PC-3 (cell line): ENCODE results near the gene HHAT. TPM values are rescaled to one million over a fixed set of nuclear protein-coding genes. Genes with fewer than 3 reads are reported as not detected.

Experiments
- ATAC-seq: fragments of 200-7000 bp; cut with Tn5 transposase; 2 replicates; pipeline ENCODE4 v1.9.1; 2020; ENCODE audit warnings: mild to moderate bottlenecking, moderate library complexity
- BruUV-seq: library from RNA; stranded (reverse); fragments of 400-500 nt; replicated peaks from 2 replicates; lab custom pipeline; 2021; lab: Mats Ljungman, UMichigan
- CTCF ChIA-PET: fragments of 300-600 bp; sonication (Branson Sonifier 250); formaldehyde crosslinking; loops from one replicate; lab custom pipeline; 2022; ENCODE audit warnings: antibody characterized with exemption; lab: Charles Lee
- POLR2A ChIA-PET: fragments of 300-600 bp; sonication (Branson Sonifier 250); formaldehyde crosslinking; loops from one replicate; lab custom pipeline; 2022; ENCODE audit warnings: antibody characterized with exemption; ENCODE audit not compliant: unreplicated experiment; lab: Charles Lee
- DNase-seq: peaks from one replicate; pipeline ENCODE4 v3.0.0-alpha.2; 2015
- H2AFZ ChIP-seq: fragments of 300-600 bp; sonication (generic); 2 replicates; pipeline ENCODE4 v1.6.0; 2016; ENCODE audit warnings: antibody characterized with exemption, low read length
- H3F3A ChIP-seq: fragments of 300-600 bp; sonication (generic); one replicate; pipeline ENCODE4 v1.6.0; 2017; ENCODE audit warnings: antibody characterized with exemption, low read length, control low read depth, mild to moderate bottlenecking; ENCODE audit not compliant: unreplicated experiment
- H3K27ac ChIP-seq: fragments of 300-600 bp; sonication (generic); 2 replicates; pipeline ENCODE4 v1.5.1; 2016; ENCODE audit warnings: mild to moderate bottlenecking, low read length
- H3K27me3 ChIP-seq: fragments of 300-600 bp; sonication (generic); 2 replicates; pipeline ENCODE4 v1.6.1; 2016; ENCODE audit warnings: low read length, mixed read lengths
- H3K36me3 ChIP-seq: fragments of 300-600 bp; sonication (generic); 2 replicates; pipeline ENCODE4 v1.6.1; 2016; ENCODE audit warnings: low read depth, mixed run types, low read length, mixed read lengths
- H3K4me1 ChIP-seq: fragments of 300-600 bp; sonication (generic); 2 replicates; pipeline ENCODE4 v1.5.1; 2016; ENCODE audit warnings: low read length; ENCODE audit not compliant: insufficient read depth
- H3K4me2 ChIP-seq: fragments of 300-600 bp; sonication (generic); 2 replicates; pipeline ENCODE4 v1.6.0; 2016; ENCODE audit warnings: low read length
- H3K4me3 ChIP-seq: fragments of 300-600 bp; sonication (generic); 2 replicates; pipeline ENCODE4 v1.5.1; 2016; ENCODE audit warnings: mild to moderate bottlenecking, low read length, mixed read lengths
- H3K79me2 ChIP-seq: fragments of 300-600 bp; sonication (generic); 2 replicates; pipeline ENCODE4 v1.6.1; 2017; ENCODE audit warnings: low read length, mixed read lengths
- H3K9ac ChIP-seq: fragments of 300-600 bp; sonication (generic); 2 replicates; pipeline ENCODE4 v1.6.0; 2016; ENCODE audit warnings: mild to moderate bottlenecking, low read length
- H3K9me2 ChIP-seq: fragments of 300-600 bp; sonication (generic); replicated peaks from 2 replicates; pipeline ENCODE4 v1.6.1; 2016; ENCODE audit warnings: mixed run types, low read length, mixed read lengths
- H3K9me3 ChIP-seq: fragments of 300-600 bp; sonication (generic); 2 replicates; pipeline ENCODE4 v1.6.1; 2016; ENCODE audit warnings: low read length, mixed read lengths
- H4K20me1 ChIP-seq: fragments of 300-600 bp; sonication (generic); 2 replicates; pipeline ENCODE4 v1.6.1; 2016; ENCODE audit warnings: low read length, mixed read lengths
- CTCF ChIP-seq: fragments of 300-600 bp; sonication (generic); conservative IDR thresholded peaks from 2 replicates; pipeline ENCODE4 v1.5.1; 2017; ENCODE audit warnings: antibody characterized with exemption, low read depth, mild to moderate bottlenecking, low read length
- EZH2 ChIP-seq: fragments of 300-600 bp; sonication (generic); IDR thresholded peaks from one replicate; pipeline ENCODE4 v1.6.1; 2017; ENCODE audit warnings: antibody characterized with exemption, mild to moderate bottlenecking, low read length; ENCODE audit not compliant: unreplicated experiment
- EZH2phosphoT487 ChIP-seq: fragments of 300-600 bp; sonication (generic); IDR thresholded peaks from 2 replicates; pipeline ENCODE4 v1.6.1; 2018; ENCODE audit warnings: mild to moderate bottlenecking, antibody characterized with exemption, low read length, borderline replicate concordance
- intact Hi-C: fragments of 100-400 bp; cut with micrococcal nuclease; formaldehyde crosslinking; loops from 2 replicates; pipeline ENCODE4 v1.9.0; 2023
- total RNA-seq: library from RNA; depleted of rRNA; stranded (reverse); fragments of >200 nt; gene quantifications from 2 replicates; pipeline ENCODE4 v1.2.3, GENCODE V29; 2014

The HHAT gene
- total RNA-seq, 1 experiment from 2014 or later = 3.4 TPM

DNA sequence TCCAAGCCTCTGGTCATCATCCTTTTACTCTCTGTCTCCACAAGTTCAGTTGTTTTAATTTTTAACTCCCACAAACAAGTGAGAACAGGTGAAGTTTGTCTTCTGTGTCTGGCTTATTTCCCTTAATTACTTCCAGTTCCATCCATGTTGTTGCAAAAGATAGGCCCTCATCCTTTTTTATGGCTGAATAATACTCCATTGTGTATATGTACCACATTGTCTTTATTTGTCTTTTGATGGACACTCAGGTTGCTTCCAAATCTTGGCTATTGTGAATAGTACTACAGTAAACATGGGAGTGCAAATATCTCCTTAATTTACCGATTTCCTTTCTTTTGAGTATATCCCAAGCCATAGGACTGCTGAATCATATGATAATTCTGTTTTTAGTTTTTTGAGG lies 262.5 kb downstream of the HHAT start:
- ATAC-seq = no peak
- BruUV-seq = no TSS peak
- ChIA-PET POLR2A (no interaction called here), CTCF (no interaction called here)
- intact Hi-C loops = no loop called here
- Histone ChIP-seq H3K79me2 (no peaks in the 10 kb centered on the region), H3K9ac (no peak overlapping the region), H3K4me1 (no peaks in the 10 kb centered on the region), H3K4me3 (no peak overlapping the region), H3F3A (no peaks in the 10 kb centered on the region), H3K9me2 (no peaks in the 10 kb centered on the region), H3K27me3 (no peaks in the 10 kb centered on the region), H3K27ac (no peak overlapping the region), H2AFZ (no peak overlapping the region), H3K4me2 (no peak overlapping the region), H3K36me3 (no peaks in the 10 kb centered on the region), H3K9me3 (no peaks in the 10 kb centered on the region), H4K20me1 (no peaks in the 10 kb centered on the region)
- DNase-seq = no peak
- TF ChIP-seq EZH2phosphoT487 = no peak
- no peak for TF ChIP-seq CTCF
- TF ChIP-seq EZH2 = no peak

- no peaks in the 10 kb centered on the region for H3K79me2 ChIP-seq
- no peaks in the 10 kb centered on the region for H3F3A ChIP-seq
- ChIA-PET CTCF (no interaction called here), POLR2A (no interaction called here)
- H3K4me1 ChIP-seq = peaks cover 23% of the 10 kb centered on the region
- H3K4me2 ChIP-seq = no peak overlapping the region
- ATAC-seq = no peak
- no peaks in the 10 kb centered on the region for H3K36me3 ChIP-seq
- H3K27me3 ChIP-seq = no peaks in the 10 kb centered on the region
- DNase-seq = no peak
- TF ChIP-seq EZH2 (no peak), EZH2phosphoT487 (no peak), CTCF (no peak)
- intact Hi-C loops = loop anchor here (5.0 kb wide), 1 partner anchor 538 kb away; the partner anchor contains the start of gene KCNH1
- no TSS peak for BruUV-seq
- no peaks in the 10 kb centered on the region for H4K20me1 ChIP-seq
- no peak overlapping the region for H2AFZ ChIP-seq
- H3K9me2 ChIP-seq = no peaks in the 10 kb centered on the region
- H3K4me3 ChIP-seq = no peak overlapping the region
- H3K27ac ChIP-seq = no peak overlapping the region
- no peak overlapping the region for H3K9ac ChIP-seq
- no peaks in the 10 kb centered on the region for H3K9me3 ChIP-seq
Measured at GRCh38 chr1:210594605-210595004, 265.9 kb downstream of the HHAT start.

GRCh38 chr1:210596641-210597040 lies 267.9 kb downstream of the HHAT start:
- CTCF ChIA-PET = no interaction called here

More at GRCh38 chr1:210596641-210597040, 267.9 kb downstream of the HHAT start:
- Histone ChIP-seq H3K27ac (no peak overlapping the region), H3K27me3 (no peaks in the 10 kb centered on the region), H3K4me1 (peaks cover 23% of the 10 kb centered on the region), H4K20me1 (no peaks in the 10 kb centered on the region), H3K4me2 (no peak overlapping the region), H2AFZ (no peak overlapping the region), H3K9ac (no peak overlapping the region), H3K79me2 (no peaks in the 10 kb centered on the region), H3F3A (no peaks in the 10 kb centered on the region), H3K36me3 (no peaks in the 10 kb centered on the region), H3K9me2 (no peaks in the 10 kb centered on the region), H3K4me3 (no peak overlapping the region), H3K9me3 (no peaks in the 10 kb centered on the region)
- POLR2A ChIA-PET = no interaction called here
- no peak for TF ChIP-seq CTCF
- no peak for TF ChIP-seq EZH2phosphoT487
- no peak for TF ChIP-seq EZH2
- ATAC-seq (no peak), DNase-seq (no peak)
- intact Hi-C loops = loop anchor here (5.0 kb wide), 1 partner anchor 536 kb away; the partner anchor contains the start of gene KCNH1
- BruUV-seq = no TSS peak
